NT2/D1 (cell line): ENCODE data around the gene OLFM4.
"Not testable (repeated sequence)": the region's sequence is repeated elsewhere in the genome, so short reads cannot be mapped to it uniquely, and the experiment has no call there.

Source experiments
- SUZ12 ChIP-seq: IDR thresholded peaks from 2 replicates; pipeline ENCODE4 v1.6.1; 2011; ENCODE audit not compliant: insufficient read length, insufficient read depth; ENCODE audit errors: extremely low read depth
- YY1 ChIP-seq: IDR thresholded peaks from 2 replicates; pipeline ENCODE4 v1.6.1; 2011; ENCODE audit not compliant: insufficient read length, insufficient read depth
- ZNF274 ChIP-seq: IDR thresholded peaks from 2 replicates; pipeline ENCODE4 v1.6.1; 2011; ENCODE audit warnings: mild to moderate bottlenecking, low read depth, low read length

- TF ChIP-seq YY1, ZNF274, SUZ12: not testable (repeated sequence)
These were observed 14.6 kb upstream of the OLFM4 start for GRCh38 chr13:53014018-53014417.
